Stomach (tissue), 9 donors: ENCODE data around the gene OR7G1. TPM values are rescaled to one million over a fixed set of nuclear protein-coding genes. Genes with fewer than 3 reads are reported as not detected.

Source experiments
- DNase-seq, 2 donors: peaks; one replicate each; pipeline versions ENCODE4 v3.0.0 to v3.0.0-alpha.2; 2013 to 2019
- H3K27ac ChIP-seq, 5 donors: fragments of 200-600 bp in 4 of 5; sonication (generic) in 4 of 5; one replicate each; pipeline ENCODE4 v1.5.1; 2013 to 2019; ENCODE audit warnings: mild to moderate bottlenecking in 1 of 5, moderate library complexity in 1 of 5
- H3K27me3 ChIP-seq, 3 donors: fragments of 200-600 bp; sonication (generic); one replicate each; pipeline ENCODE4 v1.5.1; 2017 to 2019; ENCODE audit warnings: mixed run types in 1 of 3
- H3K36me3 ChIP-seq, 4 donors: fragments of 200-600 bp; sonication (generic); 1 replicate in 3 of 4; 2 replicates in 1 of 4; pipeline ENCODE4 v1.5.1; 2016 to 2019
- H3K4me1 ChIP-seq, 4 donors: fragments of 200-600 bp; sonication (generic); one replicate each; pipeline ENCODE4 v1.5.1; 2016 to 2019
- H3K4me3 ChIP-seq, 4 donors: fragments of 200-600 bp; sonication (generic) in 3 of 4; one replicate each; pipeline ENCODE4 v1.5.1; 2016 to 2019; ENCODE audit warnings: mild to moderate bottlenecking in 1 of 4
- H3K9me3 ChIP-seq, 4 donors: fragments of 200-600 bp; sonication (generic); one replicate each; pipeline ENCODE4 v1.5.1; 2016 to 2019
- EP300 ChIP-seq: sonication (generic); formaldehyde crosslinking; IDR thresholded peaks from one replicate; pipeline ENCODE4 v1.6.1; 2017; ENCODE audit warnings: antibody characterized with exemption
- POLR2A ChIP-seq, 4 donors: fragments of 450-650 bp; IDR thresholded peaks; one replicate each; pipeline ENCODE4 v1.6.1; 2016; ENCODE audit warnings: antibody characterized with exemption in 4 of 4, control low read depth in 2 of 4, mild to moderate bottlenecking in 1 of 4, moderate library complexity in 1 of 4
- POLR2AphosphoS5 ChIP-seq, 3 donors: sonication (generic); formaldehyde crosslinking; IDR thresholded peaks; one replicate each; pipeline ENCODE4 v1.6.1; 2016; ENCODE audit warnings: antibody characterized with exemption in 3 of 3
- WGBS, 5 donors: extraction: QIAGEN DNeasy Blood & Tissue Kit in 3 of 5; methylation state at CpG; one replicate each; pipeline versions ENCODE4 v1.1.5 to v1.1.7; 2013 to 2018; 5-methylcytosine and 5-hydroxymethylcytosine counted together
- intact Hi-C: fragments of 100-400 bp; cut with DNase I; formaldehyde crosslinking; loops from one replicate; pipeline ENCODE4 v1.15.1; 2023; ENCODE audit warnings: low total_unique reads
- polyA plus RNA-seq, 3 donors: library from polyadenylated mRNA; stranded (reverse); fragments of 200-250 nt; gene quantifications; one replicate each; pipeline ENCODE4 v1.2.3, GENCODE V29; 2013
- total RNA-seq, 5 donors: library from RNA; depleted of rRNA; stranded (reverse); fragments of >200 nt; gene quantifications; one replicate each; pipeline versions ENCODE4 v1.1.0 to v1.2.3, GENCODE V29; 2014 to 2016
- TF ChIP-seq, protein P1 (sequence below), 7 experiments: fragments of 450-650 bp in 4 of 7; fragments of 200-600 bp in 3 of 7; sonication (generic) in 3 of 7; IDR thresholded peaks; one replicate each; pipeline ENCODE4 v1.5.1; 2016 to 2019; ENCODE audit warnings: antibody characterized with exemption in 7 of 7, control low read depth in 2 of 7, mild to moderate bottlenecking in 1 of 7
- donor health status: healthy with polysubstance abuse.
- donor health status: Bipolar disorder and iron deficiency.
- donor health status: healthy.

Gene OR7G1
- total and polyA plus RNA-seq, 8 donors = not detected

DNA sequence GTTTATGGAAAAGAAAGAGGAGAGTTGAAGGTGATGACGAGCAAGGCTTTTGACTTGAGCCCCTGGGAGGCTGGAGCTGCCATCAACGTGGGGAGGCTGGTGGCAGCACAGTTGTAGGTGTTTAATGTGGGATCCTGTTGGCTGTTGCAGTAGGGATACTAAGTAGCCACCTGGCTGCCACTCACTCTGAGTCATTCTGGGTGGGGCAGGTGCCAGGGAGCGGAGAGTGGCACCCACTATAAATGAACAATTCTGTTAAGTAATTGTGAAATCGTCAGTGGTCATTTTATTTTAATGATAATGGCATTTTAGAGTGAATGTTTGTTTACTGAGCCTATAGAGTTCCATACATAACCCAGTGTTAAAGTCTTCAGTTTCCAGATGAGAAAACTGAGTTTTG, 34.4 kb upstream of the OR7G1 start:
- Histone ChIP-seq H3K4me3 (no peak overlapping the region), H3K4me1 (peaks cover 0 to 10% (median 0%) of the 10 kb centered on the region in 4 donors), H3K36me3 (peaks cover 10 to 67% (median 57%) of the 10 kb centered on the region in 4 donors), H3K27me3 (no peaks in the 10 kb centered on the region), H3K27ac (no peak overlapping the region), H3K9me3 (peaks cover 2 to 56% (median 35%) of the 10 kb centered on the region in 4 donors)
- TF ChIP-seq, protein P1, sequence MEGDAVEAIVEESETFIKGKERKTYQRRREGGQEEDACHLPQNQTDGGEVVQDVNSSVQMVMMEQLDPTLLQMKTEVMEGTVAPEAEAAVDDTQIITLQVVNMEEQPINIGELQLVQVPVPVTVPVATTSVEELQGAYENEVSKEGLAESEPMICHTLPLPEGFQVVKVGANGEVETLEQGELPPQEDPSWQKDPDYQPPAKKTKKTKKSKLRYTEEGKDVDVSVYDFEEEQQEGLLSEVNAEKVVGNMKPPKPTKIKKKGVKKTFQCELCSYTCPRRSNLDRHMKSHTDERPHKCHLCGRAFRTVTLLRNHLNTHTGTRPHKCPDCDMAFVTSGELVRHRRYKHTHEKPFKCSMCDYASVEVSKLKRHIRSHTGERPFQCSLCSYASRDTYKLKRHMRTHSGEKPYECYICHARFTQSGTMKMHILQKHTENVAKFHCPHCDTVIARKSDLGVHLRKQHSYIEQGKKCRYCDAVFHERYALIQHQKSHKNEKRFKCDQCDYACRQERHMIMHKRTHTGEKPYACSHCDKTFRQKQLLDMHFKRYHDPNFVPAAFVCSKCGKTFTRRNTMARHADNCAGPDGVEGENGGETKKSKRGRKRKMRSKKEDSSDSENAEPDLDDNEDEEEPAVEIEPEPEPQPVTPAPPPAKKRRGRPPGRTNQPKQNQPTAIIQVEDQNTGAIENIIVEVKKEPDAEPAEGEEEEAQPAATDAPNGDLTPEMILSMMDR (IDR thresholded peaks at IDR 0.05) = no peak
- TF ChIP-seq EP300 = no peak
- no peak for TF ChIP-seq POLR2A (IDR thresholded peaks at IDR 0.05)
- no peak for TF ChIP-seq POLR2AphosphoS5 (IDR thresholded peaks at IDR 0.05)
- 82 to 92% (median 89%) methylated on average over 4 of the region's 4 CpGs for WGBS, 5 donors
- no peak for DNase-seq
- intact Hi-C loops = no loop called here

DNA sequence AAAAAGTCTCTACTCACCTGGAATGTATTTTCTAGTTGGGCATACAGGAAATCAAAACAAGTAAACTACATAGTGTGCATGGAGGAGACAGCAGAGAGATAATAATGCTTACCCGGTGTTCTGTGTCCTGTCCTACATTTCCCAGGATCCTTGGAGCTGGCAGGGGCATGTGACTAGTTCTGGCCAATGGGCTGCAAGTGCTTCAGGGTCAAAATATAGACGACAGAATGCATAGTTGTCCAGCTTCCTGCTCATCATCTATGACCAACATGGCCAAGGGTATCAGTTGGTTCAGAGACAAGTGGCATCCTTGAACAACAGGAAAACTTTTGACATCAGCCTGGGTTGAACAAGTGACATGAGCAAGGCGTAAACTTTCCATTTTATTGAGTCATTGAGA, 33.1 kb upstream of the OR7G1 start:
- H3K27me3 ChIP-seq = no peaks in the 10 kb centered on the region
- peaks cover 10 to 63% (median 57%) of the 10 kb centered on the region in 4 donors for H3K36me3 ChIP-seq
- peaks cover 9 to 52% (median 32%) of the 10 kb centered on the region in 4 donors for H3K9me3 ChIP-seq
- no peak for TF ChIP-seq POLR2A (IDR thresholded peaks at IDR 0.05)
- no peak for TF ChIP-seq EP300
- H3K4me3 ChIP-seq = no peak overlapping the region
- intact Hi-C loops = no loop called here
- 94 to 98% (median 98%) methylated on average over 3 of the region's 3 CpGs for WGBS, 5 donors
- H3K4me1 ChIP-seq = peaks cover 0 to 10% (median 0%) of the 10 kb centered on the region in 4 donors
- DNase-seq = no peak
- H3K27ac ChIP-seq = no peak overlapping the region

DNA sequence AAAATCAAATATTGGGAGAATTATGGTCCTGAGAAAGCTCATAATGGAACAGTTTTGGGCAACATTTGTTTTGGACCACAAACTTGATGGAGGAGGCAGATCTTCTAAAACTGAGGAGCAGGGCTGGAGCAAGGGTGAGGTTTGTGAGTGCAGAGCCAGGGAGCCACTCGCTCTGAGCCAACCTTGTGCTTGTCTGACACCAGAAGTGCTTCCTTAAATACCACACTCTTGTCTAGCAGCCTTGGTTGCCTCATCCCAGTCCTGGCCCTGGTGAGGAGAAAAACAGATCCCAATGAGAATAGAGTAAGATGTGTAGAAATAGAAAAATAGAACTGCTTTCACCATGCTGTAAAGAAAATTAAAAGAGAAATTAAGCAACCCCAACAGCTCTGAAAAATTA, 31.3 kb upstream of the OR7G1 start:
- intact Hi-C loops = no loop called here
- Histone ChIP-seq H3K27me3 (no peaks in the 10 kb centered on the region), H3K9me3 (peaks cover 9 to 34% (median 19%) of the 10 kb centered on the region in 4 donors), H3K4me3 (no peak overlapping the region), H3K36me3 (peaks cover 6 to 45% (median 39%) of the 10 kb centered on the region in 4 donors), H3K27ac (no peak overlapping the region), H3K4me1 (peaks cover 0 to 26% (median 5%) of the 10 kb centered on the region in 4 donors)
- WGBS, 5 donors = 87 to 100% (median 100%) methylated on average over 1 of the region's 1 CpG
- DNase-seq = no peak
- TF ChIP-seq, protein P1 (IDR thresholded peaks at IDR 0.05) = no peak

DNA sequence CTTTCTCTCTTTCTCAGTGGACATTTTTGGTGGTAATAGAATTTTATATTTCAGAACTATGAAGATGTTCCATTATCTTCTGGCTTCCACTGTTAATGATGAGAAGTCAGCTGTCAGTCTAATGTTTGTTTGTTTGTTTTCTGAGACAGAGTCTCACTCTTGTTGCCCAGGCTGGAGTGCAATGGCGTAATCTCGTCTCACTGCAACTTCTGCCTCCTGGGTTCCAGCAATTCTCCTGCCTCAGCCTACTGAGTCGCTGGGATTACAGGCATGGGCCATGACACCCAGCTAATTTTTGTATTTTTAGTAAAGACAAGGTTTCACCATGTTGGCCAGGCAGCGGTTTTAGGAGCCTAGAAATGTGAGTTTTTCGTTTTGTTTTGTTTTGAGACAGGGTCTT, 29.4 kb upstream of the OR7G1 start:
- Histone ChIP-seq H3K9me3 (peaks cover 9 to 16% (median 14%) of the 10 kb centered on the region in 4 donors), H3K4me1 (peaks cover 8 to 35% (median 18%) of the 10 kb centered on the region in 4 donors), H3K36me3 (peaks cover 6 to 39% (median 36%) of the 10 kb centered on the region in 4 donors), H3K27me3 (no peaks in the 10 kb centered on the region), H3K4me3 (no peak overlapping the region), H3K27ac (no peak overlapping the region)
- TF ChIP-seq, protein P1 (IDR thresholded peaks at IDR 0.05) = no peak
- TF ChIP-seq POLR2A (IDR thresholded peaks at IDR 0.05) (no peak), POLR2AphosphoS5 (IDR thresholded peaks at IDR 0.05) (no peak), EP300 (no peak)
- intact Hi-C loops = no loop called here
- no peak for DNase-seq
- 97 to 100% (median 98%) methylated on average over 5 of the region's 5 CpGs for WGBS, 5 donors

DNA sequence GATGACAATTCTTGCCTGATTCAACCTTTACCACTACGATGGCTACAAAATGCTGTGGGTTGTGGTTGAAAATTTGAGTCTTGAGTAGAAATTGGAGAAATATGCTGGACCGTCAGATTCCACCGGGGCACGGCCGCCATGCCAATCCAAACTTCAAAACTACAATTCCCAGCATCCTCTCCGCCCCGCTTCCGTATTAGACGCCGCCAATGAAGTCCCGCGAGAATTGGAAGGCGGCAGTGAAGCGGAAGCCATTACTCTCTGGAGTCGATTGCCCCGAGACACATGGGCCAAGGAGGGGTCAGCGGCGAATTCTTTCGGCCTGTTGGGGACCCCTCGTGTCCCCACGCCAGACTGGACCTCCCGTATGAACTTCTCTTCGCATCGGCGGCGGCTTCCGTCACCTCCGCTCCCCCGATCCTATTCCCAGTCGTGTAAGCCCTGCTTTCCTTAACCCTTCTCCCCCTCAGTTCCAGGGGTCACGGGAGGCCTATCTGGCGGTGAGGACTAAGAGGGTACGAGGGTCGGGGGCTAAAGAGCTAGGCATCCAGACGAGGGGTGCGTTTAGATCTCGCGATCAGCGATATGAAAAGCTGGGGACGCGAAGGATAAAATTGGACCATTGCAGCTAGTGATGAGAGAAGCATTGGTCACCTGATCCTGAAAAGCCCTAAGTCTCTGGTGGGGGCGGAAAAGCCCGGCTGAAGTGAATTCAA, 24.8 kb upstream of the OR7G1 start, which contains the start of gene ZNF317:
Gene ZNF317 (plus strand): TSS at position 239 of the 716 bp plus-strand sequence. CDS start 15,620 bp downstream, outside the sequence.
- Histone ChIP-seq H3K4me3 (peak within 1 kb of the TSS; percentile 71 to 85 (median 78)), H3K27ac (peak within 1 kb of the TSS; percentile 78 to 93 (median 90)), H3K9me3 (peaks cover 7 to 10% (median 9%) of the 10 kb centered on the region in 4 donors), H3K4me1 (peaks cover 8 to 34% (median 24%) of the 10 kb centered on the region in 4 donors), H3K27me3 (peaks cover 0 to under 1% (median 0%) of the 10 kb centered on the region in 3 donors), H3K36me3 (peaks cover 0 to 12% (median 9%) of the 10 kb centered on the region in 4 donors)
- DNase-seq = peak; percentile 93 to 98
- peak in 1 of 4 donors; percentile 14 for TF ChIP-seq POLR2A (IDR thresholded peaks at IDR 0.05)
- TF ChIP-seq POLR2AphosphoS5 (IDR thresholded peaks at IDR 0.05) = peak; percentile 51 to 83 (median 80)
- TF ChIP-seq, protein P1 (IDR thresholded peaks at IDR 0.05) = no peak
- TF ChIP-seq EP300 = peak; percentile 22
- WGBS, 5 donors = 0 to 1% (median 1%) methylated on average over 40 to 43 of the region's 43 CpGs
- intact Hi-C loops = no loop called here
